HepG2 (cell line): ENCODE data around the gene ZNF48. TPM values are rescaled to one million over a fixed set of nuclear protein-coding genes. Genes with fewer than 3 reads are reported as not detected.

Experiments
- ATF2 ChIP-seq: sonication (generic); formaldehyde crosslinking; IDR thresholded peaks from 2 replicates; pipeline ENCODE4 v1.4.0; 2020; ENCODE audit warnings: missing genetic modification reagents
- HOXA7 ChIP-seq: sonication (generic); formaldehyde crosslinking; IDR thresholded peaks from 2 replicates; pipeline ENCODE4 v1.8.1; 2022; ENCODE audit warnings: mild to moderate bottlenecking, missing genetic modification reagents, moderate library complexity
- IRF9 ChIP-seq: sonication (generic); formaldehyde crosslinking; IDR thresholded peaks from 2 replicates; pipeline ENCODE4 v1.8.0; 2022; ENCODE audit warnings: missing genetic modification reagents, mild to moderate bottlenecking, borderline replicate concordance
- IRX3 ChIP-seq: sonication (generic); formaldehyde crosslinking; IDR thresholded peaks from 2 replicates; pipeline ENCODE4 v1.8.1; 2023; ENCODE audit warnings: mild to moderate bottlenecking, low read depth, missing genetic modification reagents, borderline replicate concordance
- MAX ChIP-seq: IDR thresholded peaks from 2 replicates; pipeline ENCODE4 v1.6.1; 2012; ENCODE audit warnings: inconsistent platforms
- MXD3 ChIP-seq: IDR thresholded peaks from 2 replicates; pipeline ENCODE4 v1.6.1; 2016; ENCODE audit warnings: mild to moderate bottlenecking, missing biosample characterization, missing genetic modification reagents
- NR1H2 ChIP-seq: sonication (generic); formaldehyde crosslinking; IDR thresholded peaks from 2 replicates; pipeline ENCODE4 v1.8.1; 2022; ENCODE audit warnings: low read depth, missing genetic modification reagents, borderline replicate concordance
- RXRB ChIP-seq: IDR thresholded peaks from 2 replicates; pipeline ENCODE4 v1.6.1; 2016; ENCODE audit warnings: borderline replicate concordance, missing genetic modification reagents, missing compliant biosample characterization
- SMARCE1 ChIP-seq: fragments of 450-650 bp; IDR thresholded peaks from 2 replicates; pipeline ENCODE4 v1.6.1; 2017; ENCODE audit warnings: borderline replicate concordance
- SSRP1 ChIP-seq: IDR thresholded peaks from 2 replicates; pipeline ENCODE4 v1.6.1; 2016; ENCODE audit warnings: control low read depth
- TBL1XR1 ChIP-seq: fragments of 150-350 bp; IDR thresholded peaks from 2 replicates; pipeline ENCODE4 v1.6.1; 2014; ENCODE audit warnings: borderline replicate concordance, low read length; ENCODE audit not compliant: partially characterized antibody
- U2AF2 ChIP-seq: fragments of 200-400 bp; formaldehyde crosslinking; IDR thresholded peaks from 2 replicates; pipeline ENCODE4 v1.6.1; 2017; ENCODE audit warnings: low read depth, mild to moderate bottlenecking, low read length
- ZBTB33 ChIP-seq: sonication (generic); formaldehyde crosslinking; IDR thresholded peaks from 2 replicates; pipeline ENCODE4 v1.4.0; 2020; ENCODE audit warnings: missing genetic modification reagents
- ZBTB43 ChIP-seq: sonication (generic); formaldehyde crosslinking; conservative IDR thresholded peaks from 2 replicates; pipeline ENCODE4 v1.4.0; 2020; ENCODE audit warnings: missing genetic modification reagents
- ZNF317 ChIP-seq: sonication (generic); formaldehyde crosslinking; IDR thresholded peaks from 2 replicates; pipeline ENCODE4 v1.5.0; 2020; ENCODE audit warnings: mild to moderate bottlenecking, missing genetic modification reagents
- ZNF337 ChIP-seq: sonication (generic); formaldehyde crosslinking; IDR thresholded peaks from 2 replicates; pipeline ENCODE4 v1.5.1; 2020; ENCODE audit warnings: missing genetic modification reagents, low read depth, mild to moderate bottlenecking, borderline replicate concordance
- ZNF362 ChIP-seq: sonication (generic); formaldehyde crosslinking; IDR thresholded peaks from 2 replicates; pipeline ENCODE4 v1.4.0; 2020; ENCODE audit warnings: missing genetic modification reagents, mild to moderate bottlenecking, borderline replicate concordance
- ZNF432 ChIP-seq: sonication (generic); formaldehyde crosslinking; IDR thresholded peaks from 2 replicates; pipeline ENCODE4 v1.5.0; 2020; ENCODE audit warnings: missing genetic modification reagents, mild to moderate bottlenecking, borderline replicate concordance
- ZNF614 ChIP-seq: IDR thresholded peaks from 2 replicates; pipeline ENCODE4 v1.6.1; 2018; ENCODE audit warnings: missing biosample characterization, missing genetic modification reagents, inconsistent platforms, borderline replicate concordance
- ZNF7 ChIP-seq: IDR thresholded peaks from 2 replicates; pipeline ENCODE4 v1.6.1; 2016; ENCODE audit warnings: missing biosample characterization, missing genetic modification reagents
- ZNF782 ChIP-seq: sonication (generic); formaldehyde crosslinking; IDR thresholded peaks from 2 replicates; pipeline ENCODE4 v1.4.0; 2020; ENCODE audit warnings: missing genetic modification reagents, mild to moderate bottlenecking, borderline replicate concordance
- polyA plus RNA-seq, 8 experiments: library from polyadenylated mRNA; depleted of rRNA in 3 of 8; stranded (reverse) in 7 of 8; unstranded in 1 of 8; fragments of >200 nt; fragmentation: Illumina TruSeq in 4 of 8; extraction: Trizol in 4 of 8; gene quantifications; 2 replicates each; pipeline versions ENCODE4 v1.2.1 to v1.2.3, GENCODE V29; 2011 to 2016; ENCODE audit warnings: low read depth in 4 of 8, missing spikeins in 1 of 8, mixed read lengths in 1 of 8; ENCODE audit not compliant: insufficient read depth in 1 of 8
- total RNA-seq, 5 experiments: library from RNA; depleted of rRNA; stranded (reverse); fragments of >200 nt; fragmentation: Illumina TruSeq; extraction: Trizol; gene quantifications; 2 replicates each; pipeline ENCODE4 v1.2.3, GENCODE V29; 2016; ENCODE audit warnings: low read depth in 1 of 5

Gene ZNF48
- total and polyA plus RNA-seq, 2 of the 13 experiments (the other 11 are each of a cell fraction or from before 2014, with no cell fraction given), result 9.9 to 12.3 TPM

GRCh38 chr16:30445408-30446202 lies 50.4 kb downstream of the ZNF48 start, which contains the start of gene SEPHS2 (continued):
- TF ChIP-seq MXD3 (CRISPR knock-in tag) (no peak), ZNF362 (peak; percentile 52; the same call in 1 of the 2 replicates), ZNF337 (CRISPR knock-in tag) (peak; percentile 73; the same call in 1 of the 2 replicates), ATF2 (peak; percentile 56; the same call in 1 of the 2 replicates), ZNF432 (CRISPR knock-in tag) (no peak), ZNF317 (CRISPR knock-in tag) (peak; percentile 36), IRX3 (CRISPR knock-in tag) (peak; percentile 63; the same call in 1 of the 2 replicates), TBL1XR1 (no peak), ZNF782 (CRISPR knock-in tag) (no peak), NR1H2 (peak; percentile 81; the same call in 1 of the 2 replicates), MAX (peak; percentile 82), ZNF7 (no peak), IRF9 (CRISPR knock-in tag) (no peak; the same call in 1 of the 2 replicates), ZNF614 (CRISPR knock-in tag) (0 out of 2 replicates have a peak, but pooled peaks have one; percentile 18), ZBTB43 (CRISPR knock-in tag) (no peak; the same call in 1 of the 2 replicates), RXRB (CRISPR knock-in tag) (peak; percentile 60; the same call in 1 of the 2 replicates), U2AF2 (no peak), SSRP1 (CRISPR knock-in tag) (no peak), ZBTB33 (CRISPR knock-in tag) (0 out of 2 replicates have a peak, but pooled peaks have one; percentile 51), HOXA7 (CRISPR knock-in tag) (no peak), SMARCE1 (no peak)
